Measurements from ENCODE around the gene PLA2G15.

PLA2G15 gene

DNA sequence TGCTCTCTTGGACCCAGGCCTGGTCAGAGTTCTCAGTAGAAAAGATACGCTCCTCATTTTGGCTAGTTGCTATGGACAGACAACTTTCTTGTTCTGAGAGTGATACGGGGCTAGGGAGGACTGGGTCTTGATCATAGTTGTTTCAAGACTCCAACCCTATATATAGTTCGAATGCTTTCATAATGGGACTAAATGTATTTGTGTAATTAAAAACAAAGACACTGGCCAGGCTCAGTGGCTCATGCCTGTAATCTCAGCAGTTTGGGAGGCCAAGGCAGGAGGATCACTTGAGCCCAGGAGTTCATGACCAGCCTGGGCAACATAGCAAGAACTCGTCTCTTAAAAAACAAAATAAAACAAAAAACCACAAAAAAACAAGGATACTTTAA, 36.9 kb downstream of the PLA2G15 start:
- Histone ChIP-seq H3K9me3 (ENCODE audit: control insufficient read depth, low read length) (no peaks in the 10 kb centered on the region), H3K36me3 (ENCODE audit: control insufficient read depth, insufficient read depth, low read length) (no peaks in the 10 kb centered on the region), H3K4me2 (ENCODE audit: low read length) (no peak overlapping the region), H2AFZ (no peak overlapping the region), H3K27ac (no peak overlapping the region), H3K4me3 (ENCODE audit: low read depth, low read length) (no peak overlapping the region), H3K79me2 (no peaks in the 10 kb centered on the region), H3K27me3 (ENCODE audit: control insufficient read depth, insufficient read depth, low read length) (no peaks in the 10 kb centered on the region), H3K4me1 (no peaks in the 10 kb centered on the region), H3K9ac (no peak overlapping the region)
- TF ChIP-seq, protein P1, sequence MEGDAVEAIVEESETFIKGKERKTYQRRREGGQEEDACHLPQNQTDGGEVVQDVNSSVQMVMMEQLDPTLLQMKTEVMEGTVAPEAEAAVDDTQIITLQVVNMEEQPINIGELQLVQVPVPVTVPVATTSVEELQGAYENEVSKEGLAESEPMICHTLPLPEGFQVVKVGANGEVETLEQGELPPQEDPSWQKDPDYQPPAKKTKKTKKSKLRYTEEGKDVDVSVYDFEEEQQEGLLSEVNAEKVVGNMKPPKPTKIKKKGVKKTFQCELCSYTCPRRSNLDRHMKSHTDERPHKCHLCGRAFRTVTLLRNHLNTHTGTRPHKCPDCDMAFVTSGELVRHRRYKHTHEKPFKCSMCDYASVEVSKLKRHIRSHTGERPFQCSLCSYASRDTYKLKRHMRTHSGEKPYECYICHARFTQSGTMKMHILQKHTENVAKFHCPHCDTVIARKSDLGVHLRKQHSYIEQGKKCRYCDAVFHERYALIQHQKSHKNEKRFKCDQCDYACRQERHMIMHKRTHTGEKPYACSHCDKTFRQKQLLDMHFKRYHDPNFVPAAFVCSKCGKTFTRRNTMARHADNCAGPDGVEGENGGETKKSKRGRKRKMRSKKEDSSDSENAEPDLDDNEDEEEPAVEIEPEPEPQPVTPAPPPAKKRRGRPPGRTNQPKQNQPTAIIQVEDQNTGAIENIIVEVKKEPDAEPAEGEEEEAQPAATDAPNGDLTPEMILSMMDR (IDR thresholded peaks at IDR 0.05): no peak

- Histone ChIP-seq H2AFZ (no peak overlapping the region), H3K9me3 (ENCODE audit: control insufficient read depth, low read length) (no peaks in the 10 kb centered on the region), H3K27me3 (ENCODE audit: control insufficient read depth, insufficient read depth, low read length) (no peaks in the 10 kb centered on the region), H3K4me2 (ENCODE audit: low read length) (no peak overlapping the region), H3K4me3 (ENCODE audit: low read depth, low read length) (no peak overlapping the region), H3K4me1 (no peaks in the 10 kb centered on the region), H3K27ac (no peak overlapping the region), H3K9ac (no peak overlapping the region), H3K79me2 (peaks cover 3% of the 10 kb centered on the region), H3K36me3 (ENCODE audit: control insufficient read depth, insufficient read depth, low read length) (no peaks in the 10 kb centered on the region)
- TF ChIP-seq, protein P1 (IDR thresholded peaks at IDR 0.05): no peak
These were observed 38.2 kb downstream of the PLA2G15 start for GRCh38 chr16:68283346-68283745.

- TF ChIP-seq, protein P1 (IDR thresholded peaks at IDR 0.05): no peak
- no peak overlapping the region for H3K27ac ChIP-seq
- peaks cover 3% of the 10 kb centered on the region for H3K79me2 ChIP-seq
- no peak overlapping the region for H3K9ac ChIP-seq
- no peaks in the 10 kb centered on the region for H3K4me1 ChIP-seq
- no peak overlapping the region for H2AFZ ChIP-seq
- no peaks in the 10 kb centered on the region for H3K9me3 ChIP-seq (ENCODE audit: control insufficient read depth, low read length)
- H3K4me2 ChIP-seq (ENCODE audit: low read length): no peak overlapping the region
- H3K27me3 ChIP-seq (ENCODE audit: control insufficient read depth, insufficient read depth, low read length): no peaks in the 10 kb centered on the region
- H3K36me3 ChIP-seq (ENCODE audit: control insufficient read depth, insufficient read depth, low read length): no peaks in the 10 kb centered on the region
- no peak overlapping the region for H3K4me3 ChIP-seq (ENCODE audit: low read depth, low read length)
These were observed 38.8 kb downstream of the PLA2G15 start for GRCh38 chr16:68283801-68284598.

- H3K9me3 ChIP-seq (ENCODE audit: control insufficient read depth, low read length): no peaks in the 10 kb centered on the region
- H3K27me3 ChIP-seq (ENCODE audit: control insufficient read depth, insufficient read depth, low read length): no peaks in the 10 kb centered on the region
- no peak overlapping the region for H3K27ac ChIP-seq
- no peak overlapping the region for H2AFZ ChIP-seq
- no peak overlapping the region for H3K9ac ChIP-seq
- H3K4me3 ChIP-seq (ENCODE audit: low read depth, low read length): no peak overlapping the region
- no peak overlapping the region for H3K4me2 ChIP-seq (ENCODE audit: low read length)
- TF ChIP-seq, protein P1 (IDR thresholded peaks at IDR 0.05): no peak
- no peaks in the 10 kb centered on the region for H3K36me3 ChIP-seq (ENCODE audit: control insufficient read depth, insufficient read depth, low read length)
- peaks cover 3% of the 10 kb centered on the region for H3K79me2 ChIP-seq
- H3K4me1 ChIP-seq: no peaks in the 10 kb centered on the region
These were observed 39.7 kb downstream of the PLA2G15 start for GRCh38 chr16:68284847-68285246.

DNA sequence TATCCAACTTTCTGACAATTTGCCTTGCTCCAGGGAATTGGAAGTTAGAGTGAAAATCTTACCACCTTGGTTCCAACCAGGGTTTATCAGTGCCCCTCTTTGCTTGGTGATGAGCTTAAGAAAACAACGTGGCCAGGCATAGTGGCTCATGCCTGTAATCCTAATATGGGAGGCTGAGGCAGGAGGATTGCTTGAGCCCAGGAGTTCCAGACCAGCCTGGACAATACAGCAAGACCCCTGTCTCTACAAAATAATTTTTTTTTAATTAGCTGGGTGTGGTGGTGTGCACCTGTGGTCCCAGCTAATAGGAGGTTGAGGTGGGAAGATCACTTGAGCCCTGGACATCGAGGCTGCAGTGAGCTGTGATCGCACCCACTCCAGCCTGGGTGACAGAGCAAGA, 40.5 kb downstream of the PLA2G15 start:
- Histone ChIP-seq H3K9ac (no peak overlapping the region), H3K4me3 (ENCODE audit: low read depth, low read length) (no peak overlapping the region), H2AFZ (no peak overlapping the region), H3K4me1 (peaks cover 3% of the 10 kb centered on the region), H3K36me3 (ENCODE audit: control insufficient read depth, insufficient read depth, low read length) (no peaks in the 10 kb centered on the region), H3K27ac (no peak overlapping the region), H3K4me2 (ENCODE audit: low read length) (no peak overlapping the region), H3K79me2 (peaks cover 3% of the 10 kb centered on the region), H3K9me3 (ENCODE audit: control insufficient read depth, low read length) (no peaks in the 10 kb centered on the region), H3K27me3 (ENCODE audit: control insufficient read depth, insufficient read depth, low read length) (no peaks in the 10 kb centered on the region)
- TF ChIP-seq, protein P1 (IDR thresholded peaks at IDR 0.05): no peak

Measured in parathyroid adenoma (tissue), 2 donors.